Brain microvascular endothelial cell (primary cell): Measurements from ENCODE around the gene TCF20.

Experiments used
- DNase-seq: peaks from one replicate; pipeline ENCODE4 v3.0.0-alpha.2; 2020
- H3K27ac ChIP-seq: fragments of 250-450 bp; sonication (Bioruptor Pico); 2 replicates; pipeline ENCODE4 v1.5.1; 2020; ENCODE audit warnings: mild to moderate bottlenecking, moderate library complexity
- H3K27me3 ChIP-seq: fragments of 250-450 bp; sonication (Bioruptor Pico); replicated peaks from 2 replicates; pipeline ENCODE4 v1.5.1; 2020; ENCODE audit warnings: mild to moderate bottlenecking
- H3K36me3 ChIP-seq: fragments of 250-450 bp; sonication (Bioruptor Pico); replicated peaks from 2 replicates; pipeline ENCODE4 v1.5.1; 2020; ENCODE audit warnings: mild to moderate bottlenecking
- H3K4me3 ChIP-seq: 2 replicates; pipeline ENCODE4 v1.5.1; 2011; ENCODE audit warnings: low read depth, mild to moderate bottlenecking, control low read depth, low read length, moderate library complexity
- in situ Hi-C: cut with HindIII; loops from 2 replicates; pipeline ENCODE4 v1.10.0; 2017; ENCODE audit warnings: low sequenced_read_pairs, low pct_ligation_motif_present
- TF ChIP-seq, protein P1 (sequence below): IDR thresholded peaks from 2 replicates; pipeline ENCODE4 v1.5.1; 2011; ENCODE audit warnings: low read depth, mild to moderate bottlenecking, moderate library complexity, low read length, control low read depth, inconsistent platforms; ENCODE audit errors: missing control alignments

The TCF20 gene

DNA sequence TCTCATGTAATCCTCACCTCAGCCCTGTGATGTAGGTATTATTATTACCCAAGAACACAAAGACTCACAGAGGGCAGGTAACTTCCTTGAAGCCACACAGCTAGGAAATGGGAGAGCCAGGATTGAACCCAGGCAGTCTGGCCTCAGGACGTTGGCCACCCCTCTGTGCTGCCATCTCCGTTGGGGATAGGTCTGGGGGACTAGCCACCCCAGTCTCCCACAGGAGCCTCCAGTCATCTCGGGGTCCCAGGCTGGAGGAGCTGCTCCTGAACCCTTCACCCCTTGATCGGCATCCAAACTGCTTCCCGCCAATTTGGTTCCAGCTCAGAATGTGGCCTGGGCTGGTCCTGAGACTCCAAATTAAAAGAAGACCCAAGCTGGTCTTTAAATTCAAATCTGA is 10.4 kb upstream of the TCF20 start:
- TF ChIP-seq, protein P1, sequence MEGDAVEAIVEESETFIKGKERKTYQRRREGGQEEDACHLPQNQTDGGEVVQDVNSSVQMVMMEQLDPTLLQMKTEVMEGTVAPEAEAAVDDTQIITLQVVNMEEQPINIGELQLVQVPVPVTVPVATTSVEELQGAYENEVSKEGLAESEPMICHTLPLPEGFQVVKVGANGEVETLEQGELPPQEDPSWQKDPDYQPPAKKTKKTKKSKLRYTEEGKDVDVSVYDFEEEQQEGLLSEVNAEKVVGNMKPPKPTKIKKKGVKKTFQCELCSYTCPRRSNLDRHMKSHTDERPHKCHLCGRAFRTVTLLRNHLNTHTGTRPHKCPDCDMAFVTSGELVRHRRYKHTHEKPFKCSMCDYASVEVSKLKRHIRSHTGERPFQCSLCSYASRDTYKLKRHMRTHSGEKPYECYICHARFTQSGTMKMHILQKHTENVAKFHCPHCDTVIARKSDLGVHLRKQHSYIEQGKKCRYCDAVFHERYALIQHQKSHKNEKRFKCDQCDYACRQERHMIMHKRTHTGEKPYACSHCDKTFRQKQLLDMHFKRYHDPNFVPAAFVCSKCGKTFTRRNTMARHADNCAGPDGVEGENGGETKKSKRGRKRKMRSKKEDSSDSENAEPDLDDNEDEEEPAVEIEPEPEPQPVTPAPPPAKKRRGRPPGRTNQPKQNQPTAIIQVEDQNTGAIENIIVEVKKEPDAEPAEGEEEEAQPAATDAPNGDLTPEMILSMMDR: no peak
- Histone ChIP-seq H3K4me3 (no peak overlapping the region), H3K36me3 (no peaks in the 10 kb centered on the region), H3K27ac (no peak overlapping the region), H3K27me3 (peaks cover 32% of the 10 kb centered on the region)
- in situ Hi-C loops: no loop called here
- no peak for DNase-seq

DNA sequence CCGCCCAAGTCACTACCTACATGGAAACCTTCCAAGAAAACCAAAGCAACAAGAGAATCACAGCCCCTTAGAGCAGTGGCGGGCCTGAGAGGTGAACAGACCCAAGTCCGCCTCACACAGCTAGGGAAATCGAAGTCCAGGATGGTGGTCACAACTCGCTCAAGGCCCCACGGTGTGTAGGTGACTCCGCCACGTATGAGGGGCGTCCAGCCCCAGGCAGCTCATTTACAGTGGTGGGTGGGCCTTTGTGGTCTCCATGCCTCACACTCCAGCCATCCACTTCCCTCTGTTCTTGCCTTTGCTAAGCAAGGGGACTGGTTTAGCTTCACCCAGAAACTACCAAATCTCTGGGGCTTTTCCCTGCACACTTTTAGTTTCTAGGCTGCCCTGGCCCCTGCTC is 9.7 kb upstream of the TCF20 start:
- no peak for DNase-seq
- TF ChIP-seq, protein P1: no peak
- in situ Hi-C loops: no loop called here
- H3K4me3 ChIP-seq: no peak overlapping the region
- H3K27me3 ChIP-seq: peaks cover 30% of the 10 kb centered on the region
- H3K27ac ChIP-seq: no peak overlapping the region
- H3K36me3 ChIP-seq: no peaks in the 10 kb centered on the region

DNA sequence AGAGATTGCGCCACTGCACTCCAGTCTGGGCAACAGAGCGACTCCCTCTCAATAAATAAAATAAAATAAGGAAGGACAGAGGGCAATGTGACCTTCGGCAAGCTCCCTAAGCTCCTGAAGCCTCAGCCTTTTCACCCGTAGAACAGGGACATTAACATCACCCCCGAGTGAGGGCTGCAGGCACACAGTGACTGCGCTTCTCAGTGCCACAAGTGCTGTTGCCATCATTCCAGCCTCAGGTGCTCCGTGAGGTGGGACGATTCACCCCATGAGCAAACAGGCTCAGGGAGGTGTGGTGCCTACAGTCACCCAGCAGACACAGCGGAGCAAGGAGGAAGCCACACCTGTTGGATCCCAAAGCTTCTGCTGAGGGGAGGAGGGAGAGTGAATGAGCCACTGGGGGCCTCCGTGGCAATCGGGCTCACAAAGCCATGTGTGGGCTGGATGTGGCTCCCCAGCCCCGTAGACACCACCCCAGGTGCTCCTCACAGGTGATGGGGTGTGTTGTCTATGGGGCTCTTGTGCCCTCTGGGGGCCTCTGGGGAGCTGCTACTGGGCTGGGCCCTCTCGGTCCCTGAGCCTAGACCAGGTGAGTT is 9.1 kb upstream of the TCF20 start:
- TF ChIP-seq, protein P1: no peak
- in situ Hi-C loops: no loop called here
- Histone ChIP-seq H3K4me3 (no peak overlapping the region), H3K27me3 (peaks cover 26% of the 10 kb centered on the region), H3K36me3 (no peaks in the 10 kb centered on the region), H3K27ac (no peak overlapping the region)
- DNase-seq: no peak

DNA sequence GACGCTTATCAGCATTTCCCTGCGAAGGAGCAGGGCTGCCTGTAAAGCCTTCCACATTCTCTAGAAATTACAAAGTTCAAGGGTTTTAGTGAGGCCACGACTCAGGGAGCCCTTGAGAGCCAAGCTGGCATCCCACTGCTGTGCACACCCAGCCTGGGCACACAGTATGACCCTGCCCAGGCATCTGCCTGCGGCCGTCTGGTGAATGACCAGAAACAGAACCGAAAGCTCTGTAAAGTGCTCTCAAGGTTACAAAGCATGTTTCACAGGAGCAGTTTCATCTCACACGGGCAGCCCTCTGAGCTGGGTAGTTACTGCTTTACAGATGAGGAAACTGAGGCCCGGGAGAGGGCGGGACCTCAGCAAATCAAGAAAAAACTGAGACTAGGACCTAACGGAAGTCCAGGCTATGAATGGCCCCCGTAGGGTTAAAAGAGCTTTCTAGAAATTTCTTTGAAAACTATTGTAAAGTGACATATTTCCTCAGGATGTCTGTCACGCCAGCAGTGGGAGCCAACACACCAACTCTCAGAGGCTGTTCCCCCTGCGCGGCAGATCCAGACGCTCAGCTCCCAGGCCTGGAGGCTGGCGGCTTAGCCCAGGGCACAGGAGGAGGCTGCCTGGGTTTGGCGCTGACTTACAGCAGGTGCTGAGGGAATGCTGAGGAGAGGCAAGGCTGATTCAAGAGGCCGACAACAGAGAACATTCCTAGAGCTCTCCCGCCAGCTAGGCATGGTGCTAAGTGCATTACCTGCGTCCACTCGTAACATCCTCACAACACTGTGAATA is 7.7 kb upstream of the TCF20 start:
- TF ChIP-seq, protein P1: peak; percentile 49
- DNase-seq: no peak
- Histone ChIP-seq H3K36me3 (no peaks in the 10 kb centered on the region), H3K4me3 (no peak overlapping the region), H3K27me3 (peaks cover 12% of the 10 kb centered on the region), H3K27ac (no peak overlapping the region)
- in situ Hi-C loops: no loop called here

DNA sequence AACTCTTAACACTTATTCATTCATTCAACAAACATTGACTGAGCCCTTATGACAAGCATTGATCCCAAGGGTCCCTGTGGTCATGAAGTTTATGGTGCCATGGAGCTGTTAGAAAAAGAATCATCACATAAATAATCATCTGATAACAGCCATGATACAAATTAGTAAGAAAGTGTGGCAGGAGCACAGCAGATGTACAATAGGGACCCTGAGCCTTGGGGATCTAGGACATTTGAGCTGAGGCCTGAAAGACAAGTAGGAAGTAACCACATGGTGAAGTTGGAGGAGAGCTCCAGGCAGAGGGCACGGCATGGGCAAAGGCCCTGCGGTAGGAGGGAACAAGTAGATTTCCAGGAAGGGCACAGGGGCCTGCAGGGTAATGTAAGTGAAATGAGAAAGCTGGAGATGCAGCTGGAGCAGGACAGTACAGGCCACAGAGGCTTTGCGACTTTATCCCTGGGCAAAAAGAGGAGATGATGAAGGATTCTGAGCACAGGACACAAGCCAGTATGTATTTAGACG is 6.8 kb upstream of the TCF20 start:
- no peak for DNase-seq
- in situ Hi-C loops: no loop called here
- TF ChIP-seq, protein P1: no peak
- peaks cover 3% of the 10 kb centered on the region for H3K27me3 ChIP-seq
- no peak overlapping the region for H3K27ac ChIP-seq
- no peak overlapping the region for H3K4me3 ChIP-seq
- no peaks in the 10 kb centered on the region for H3K36me3 ChIP-seq
